ENCODE results near the gene LRRC3.
A peak's percentile ranks its signal among the peaks of the same experiment; 100 is the strongest.

The LRRC3 gene

GRCh38 chr21:44480200-44481053 is 25.1 kb downstream of the LRRC3 start:
- no peak for TF ChIP-seq CTCF (conservative IDR thresholded peaks at IDR 0.05; ENCODE audit: low read length)
- DNase-seq (ENCODE audit: low read depth): no peak
- no peak overlapping the region for H3K4me3 ChIP-seq (ENCODE audit: low read length)

- DNase-seq (ENCODE audit: low read depth): no peak
- TF ChIP-seq CTCF (conservative IDR thresholded peaks at IDR 0.05; ENCODE audit: low read length): no peak
- no peak overlapping the region for H3K4me3 ChIP-seq (ENCODE audit: low read length)
Measured at GRCh38 chr21:44482581-44483287, 27.4 kb downstream of the LRRC3 start.

GRCh38 chr21:44483288-44484237 is 28.3 kb downstream of the LRRC3 start:
- peak; percentile 24 for DNase-seq (ENCODE audit: low read depth)
- TF ChIP-seq CTCF (conservative IDR thresholded peaks at IDR 0.05; ENCODE audit: low read length): no peak
- H3K4me3 ChIP-seq (ENCODE audit: low read length): no peak overlapping the region

- DNase-seq (ENCODE audit: low read depth): no peak
- no peak for TF ChIP-seq CTCF (conservative IDR thresholded peaks at IDR 0.05; ENCODE audit: low read length)
- H3K4me3 ChIP-seq (ENCODE audit: low read length): no peak overlapping the region
Measured at GRCh38 chr21:44484498-44485253, 29.4 kb downstream of the LRRC3 start.

- TF ChIP-seq CTCF (conservative IDR thresholded peaks at IDR 0.05; ENCODE audit: low read length): peak; percentile 38
- H3K4me3 ChIP-seq (ENCODE audit: low read length): peak overlapping the region; percentile 53
- DNase-seq (ENCODE audit: low read depth): peak; percentile 44
Measured at GRCh38 chr21:44485254-44485793, 30.0 kb downstream of the LRRC3 start.

- no peak for TF ChIP-seq CTCF (conservative IDR thresholded peaks at IDR 0.05; ENCODE audit: low read length)
- no peak for DNase-seq (ENCODE audit: low read depth)
- H3K4me3 ChIP-seq (ENCODE audit: low read length): peak overlapping the region; percentile 53
Measured at GRCh38 chr21:44485796-44486195, 30.5 kb downstream of the LRRC3 start.

Data from AG10803 (cell line).